HepG2 (cell line): ENCODE results near the gene ATP10A.

ENCODE experiments used
- CC2D1A ChIP-seq: sonication (generic); formaldehyde crosslinking; IDR thresholded peaks from 2 replicates; pipeline ENCODE4 v1.8.1; 2023; ENCODE audit warnings: mild to moderate bottlenecking, missing genetic modification reagents
- FOXK2 ChIP-seq: fragments of 450-650 bp; IDR thresholded peaks from 2 replicates; pipeline ENCODE4 v1.6.1; 2016
- FOXO4 ChIP-seq: sonication (generic); formaldehyde crosslinking; conservative IDR thresholded peaks from 2 replicates; pipeline ENCODE4 v1.8.1; 2023; ENCODE audit warnings: missing genetic modification reagents
- HNF4G ChIP-seq, 2 experiments: sonication (generic) in 1 of 2; formaldehyde crosslinking in 1 of 2; IDR thresholded peaks; 2 replicates each; pipeline versions ENCODE4 v1.4.0 to v1.6.1; 2011 to 2020; ENCODE audit warnings: borderline replicate concordance in 2 of 2, low read depth in 2 of 2, mild to moderate bottlenecking in 2 of 2, low read length in 1 of 2, missing genetic modification reagents in 1 of 2, moderate library complexity in 1 of 2
- PHF5A ChIP-seq: IDR thresholded peaks from one replicate; pipeline ENCODE4 v1.6.1; 2018; ENCODE audit warnings: low read depth, missing genetic modification reagents; ENCODE audit not compliant: unreplicated experiment
- RFXANK ChIP-seq: IDR thresholded peaks from 2 replicates; pipeline ENCODE4 v1.6.1; 2016
- SRF ChIP-seq: IDR thresholded peaks from 2 replicates; pipeline ENCODE4 v1.6.1; 2011; ENCODE audit warnings: mild to moderate bottlenecking, low read depth, low read length, moderate library complexity
- TBL1XR1 ChIP-seq: fragments of 150-350 bp; IDR thresholded peaks from 2 replicates; pipeline ENCODE4 v1.6.1; 2014; ENCODE audit warnings: borderline replicate concordance, low read length; ENCODE audit not compliant: partially characterized antibody
- UBTF ChIP-seq: sonication (generic); formaldehyde crosslinking; IDR thresholded peaks from 2 replicates; pipeline ENCODE4 v1.4.0; 2020; ENCODE audit warnings: mild to moderate bottlenecking, missing genetic modification reagents
- ZNF431 ChIP-seq: sonication (generic); formaldehyde crosslinking; IDR thresholded peaks from 2 replicates; pipeline ENCODE4 v1.9.0; 2022; ENCODE audit warnings: missing genetic modification reagents, low read depth, mild to moderate bottlenecking, borderline replicate concordance
- TF ChIP-seq, protein P1 (sequence below): sonication (generic); formaldehyde crosslinking; IDR thresholded peaks from 2 replicates; pipeline ENCODE4 v1.5.0; 2020; ENCODE audit warnings: missing genetic modification reagents
- TF ChIP-seq, protein P2 (sequence below): sonication (generic); formaldehyde crosslinking; IDR thresholded peaks from 2 replicates; pipeline ENCODE4 v1.5.0; 2020; ENCODE audit warnings: mild to moderate bottlenecking, missing genetic modification reagents, moderate library complexity
- TF ChIP-seq, protein P3 (sequence below): sonication (generic); formaldehyde crosslinking; IDR thresholded peaks from 2 replicates; pipeline ENCODE4 v1.9.0; 2022; ENCODE audit warnings: missing genetic modification reagents, mild to moderate bottlenecking, borderline replicate concordance

- TF ChIP-seq UBTF (CRISPR knock-in tag) = no peak
- no peak for TF ChIP-seq ZNF431
- TF ChIP-seq FOXO4 (CRISPR knock-in tag) = no peak
- no peak for TF ChIP-seq HNF4G (IDR thresholded peaks at IDR 0.05; ENCODE audit: borderline replicate concordance, low read depth, low read length)
- TF ChIP-seq HNF4G (CRISPR knock-in tag; IDR thresholded peaks at IDR 0.05; ENCODE audit: borderline replicate concordance, low read depth) = no peak
- TF ChIP-seq, protein P1, sequence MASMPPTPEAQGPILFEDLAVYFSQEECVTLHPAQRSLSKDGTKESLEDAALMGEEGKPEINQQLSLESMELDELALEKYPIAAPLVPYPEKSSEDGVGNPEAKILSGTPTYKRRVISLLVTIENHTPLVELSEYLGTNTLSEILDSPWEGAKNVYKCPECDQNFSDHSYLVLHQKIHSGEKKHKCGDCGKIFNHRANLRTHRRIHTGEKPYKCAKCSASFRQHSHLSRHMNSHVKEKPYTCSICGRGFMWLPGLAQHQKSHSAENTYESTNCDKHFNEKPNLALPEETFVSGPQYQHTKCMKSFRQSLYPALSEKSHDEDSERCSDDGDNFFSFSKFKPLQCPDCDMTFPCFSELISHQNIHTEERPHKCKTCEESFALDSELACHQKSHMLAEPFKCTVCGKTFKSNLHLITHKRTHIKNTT (CRISPR knock-in tag) = no peak
- no peak for TF ChIP-seq CC2D1A
- no peak for TF ChIP-seq PHF5A
- TF ChIP-seq TBL1XR1 = no peak
- TF ChIP-seq FOXK2 = no peak
- no peak for TF ChIP-seq RFXANK
- TF ChIP-seq SRF = no peak
- TF ChIP-seq, protein P2, sequence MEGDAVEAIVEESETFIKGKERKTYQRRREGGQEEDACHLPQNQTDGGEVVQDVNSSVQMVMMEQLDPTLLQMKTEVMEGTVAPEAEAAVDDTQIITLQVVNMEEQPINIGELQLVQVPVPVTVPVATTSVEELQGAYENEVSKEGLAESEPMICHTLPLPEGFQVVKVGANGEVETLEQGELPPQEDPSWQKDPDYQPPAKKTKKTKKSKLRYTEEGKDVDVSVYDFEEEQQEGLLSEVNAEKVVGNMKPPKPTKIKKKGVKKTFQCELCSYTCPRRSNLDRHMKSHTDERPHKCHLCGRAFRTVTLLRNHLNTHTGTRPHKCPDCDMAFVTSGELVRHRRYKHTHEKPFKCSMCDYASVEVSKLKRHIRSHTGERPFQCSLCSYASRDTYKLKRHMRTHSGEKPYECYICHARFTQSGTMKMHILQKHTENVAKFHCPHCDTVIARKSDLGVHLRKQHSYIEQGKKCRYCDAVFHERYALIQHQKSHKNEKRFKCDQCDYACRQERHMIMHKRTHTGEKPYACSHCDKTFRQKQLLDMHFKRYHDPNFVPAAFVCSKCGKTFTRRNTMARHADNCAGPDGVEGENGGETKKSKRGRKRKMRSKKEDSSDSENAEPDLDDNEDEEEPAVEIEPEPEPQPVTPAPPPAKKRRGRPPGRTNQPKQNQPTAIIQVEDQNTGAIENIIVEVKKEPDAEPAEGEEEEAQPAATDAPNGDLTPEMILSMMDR = no peak
- TF ChIP-seq, protein P3, sequence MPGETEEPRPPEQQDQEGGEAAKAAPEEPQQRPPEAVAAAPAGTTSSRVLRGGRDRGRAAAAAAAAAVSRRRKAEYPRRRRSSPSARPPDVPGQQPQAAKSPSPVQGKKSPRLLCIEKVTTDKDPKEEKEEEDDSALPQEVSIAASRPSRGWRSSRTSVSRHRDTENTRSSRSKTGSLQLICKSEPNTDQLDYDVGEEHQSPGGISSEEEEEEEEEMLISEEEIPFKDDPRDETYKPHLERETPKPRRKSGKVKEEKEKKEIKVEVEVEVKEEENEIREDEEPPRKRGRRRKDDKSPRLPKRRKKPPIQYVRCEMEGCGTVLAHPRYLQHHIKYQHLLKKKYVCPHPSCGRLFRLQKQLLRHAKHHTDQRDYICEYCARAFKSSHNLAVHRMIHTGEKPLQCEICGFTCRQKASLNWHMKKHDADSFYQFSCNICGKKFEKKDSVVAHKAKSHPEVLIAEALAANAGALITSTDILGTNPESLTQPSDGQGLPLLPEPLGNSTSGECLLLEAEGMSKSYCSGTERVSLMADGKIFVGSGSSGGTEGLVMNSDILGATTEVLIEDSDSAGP (CRISPR knock-in tag) = no peak
Observed at GRCh38 chr15:25641361-25641760, 221.8 kb downstream of the ATP10A start.
